HG02852 (cell line): ENCODE measurements around the gene ARHGAP22.

ENCODE experiments used
- ATAC-seq: cut with Tn5 transposase; IDR thresholded peaks from one replicate; pipeline ENCODE4 v1.9.1; 2021; ENCODE audit warnings: mild to moderate bottlenecking, moderate library complexity; ENCODE audit not compliant: unreplicated experiment

The ARHGAP22 gene

GRCh38 chr10:48455392-48456151 is 149.3 kb downstream of the ARHGAP22 start:
- ATAC-seq, result no peak

- no peak for ATAC-seq
Measured at GRCh38 chr10:48455055-48455391, 149.8 kb downstream of the ARHGAP22 start.

- no peak for ATAC-seq
Measured at GRCh38 chr10:48454302-48455054, 150.4 kb downstream of the ARHGAP22 start.

GRCh38 chr10:48453451-48454301 is 151.2 kb downstream of the ARHGAP22 start:
- no peak for ATAC-seq

GRCh38 chr10:48452879-48453412 is 151.9 kb downstream of the ARHGAP22 start:
- no peak for ATAC-seq

- no peak for ATAC-seq
Measured at GRCh38 chr10:48451969-48452878, 152.6 kb downstream of the ARHGAP22 start.

- no peak for ATAC-seq
Measured at GRCh38 chr10:48450741-48451466, 154.0 kb downstream of the ARHGAP22 start.

- ATAC-seq, result no peak
Measured at GRCh38 chr10:48450233-48450740, 154.6 kb downstream of the ARHGAP22 start.

GRCh38 chr10:48449501-48450232 is 155.2 kb downstream of the ARHGAP22 start:
- ATAC-seq, result no peak

GRCh38 chr10:48448796-48449195 is 156.1 kb downstream of the ARHGAP22 start:
- no peak for ATAC-seq

GRCh38 chr10:48447356-48448215 is 157.3 kb downstream of the ARHGAP22 start:
- ATAC-seq, result no peak

- no peak for ATAC-seq
Measured at GRCh38 chr10:48446785-48447184, 158.1 kb downstream of the ARHGAP22 start.

GRCh38 chr10:48445932-48446331 is 158.9 kb downstream of the ARHGAP22 start:
- no peak for ATAC-seq

- ATAC-seq, result no peak
Measured at GRCh38 chr10:48444861-48445841, 159.7 kb downstream of the ARHGAP22 start.

- no peak for ATAC-seq
Measured at GRCh38 chr10:48444266-48444665, 160.6 kb downstream of the ARHGAP22 start.

- ATAC-seq, result no peak
Measured at GRCh38 chr10:48442809-48443177, 162.1 kb downstream of the ARHGAP22 start.
